ENCODE measurements around the gene SPINDOC.

Gene SPINDOC, protein sequence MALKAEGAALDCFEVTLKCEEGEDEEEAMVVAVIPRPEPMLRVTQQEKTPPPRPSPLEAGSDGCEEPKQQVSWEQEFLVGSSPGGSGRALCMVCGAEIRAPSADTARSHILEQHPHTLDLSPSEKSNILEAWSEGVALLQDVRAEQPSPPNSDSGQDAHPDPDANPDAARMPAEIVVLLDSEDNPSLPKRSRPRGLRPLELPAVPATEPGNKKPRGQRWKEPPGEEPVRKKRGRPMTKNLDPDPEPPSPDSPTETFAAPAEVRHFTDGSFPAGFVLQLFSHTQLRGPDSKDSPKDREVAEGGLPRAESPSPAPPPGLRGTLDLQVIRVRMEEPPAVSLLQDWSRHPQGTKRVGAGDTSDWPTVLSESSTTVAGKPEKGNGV

DNA sequence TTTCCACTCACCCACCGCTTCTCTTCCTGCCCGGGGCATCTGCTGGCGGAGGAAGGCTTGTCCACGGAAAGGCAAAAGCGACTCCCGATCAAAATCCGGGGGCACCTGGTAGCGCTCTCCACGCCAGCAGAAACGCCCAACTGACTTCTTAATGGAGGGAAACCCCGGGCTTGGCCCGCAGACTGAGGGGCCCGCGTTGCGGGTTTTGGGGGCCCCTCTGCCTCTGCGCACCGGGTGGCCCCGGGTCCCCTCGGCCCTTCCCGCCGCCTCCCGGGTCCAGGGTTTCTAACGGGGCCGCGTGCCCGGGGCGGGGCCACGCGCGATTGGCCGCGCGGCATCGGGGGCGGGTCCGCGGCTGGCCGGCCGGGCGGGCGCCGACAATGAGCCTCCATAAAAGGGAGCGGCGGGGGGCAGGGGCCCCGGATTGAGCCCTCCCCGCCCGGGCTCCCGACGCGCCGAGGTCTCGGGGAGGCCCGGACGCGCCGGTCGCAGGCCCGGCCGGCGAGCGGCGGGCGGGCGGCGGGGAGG, at the start of gene SPINDOC:
TSS of gene SPINDOC (plus strand) at position 422 of the 528 bp plus-strand sequence. CDS start 231 bp downstream, outside the sequence.
- no peaks in the 10 kb centered on the region for H3K27me3 ChIP-seq (ENCODE audit: control insufficient read depth in 2 of 2, insufficient read depth in 2 of 2, low read length in 2 of 2)
- peak within 1 kb of the TSS; percentile 32 to 65 for H3K27ac ChIP-seq (ENCODE audit: low read depth in 2 of 2, low read length in 2 of 2)
- H3K4me1 ChIP-seq (ENCODE audit: control insufficient read depth in 2 of 2, insufficient read depth in 2 of 2, low read length in 2 of 2), result peaks cover 6 to 13% of the 10 kb centered on the region in 2 donors

GRCh38 chr11:63763496-63764339, 49.5 kb upstream of the SPINDOC start:
- Histone ChIP-seq H3K36me3 (ENCODE audit: control insufficient read depth in 2 of 2, insufficient read depth in 2 of 2, low read length in 2 of 2) (no peaks in the 10 kb centered on the region), H3K27ac (ENCODE audit: low read depth in 2 of 2, low read length in 2 of 2) (no peak overlapping the region), H3K4me3 (ENCODE audit: low read length in 2 of 2) (peak overlapping the region; percentile 3 to 59), H3K9me3 (ENCODE audit: control insufficient read depth in 2 of 2, low read length in 2 of 2) (no peaks in the 10 kb centered on the region), H3K9ac (ENCODE audit: low read depth in 1 of 2, low read length in 2 of 2) (no peak overlapping the region), H3K4me1 (ENCODE audit: control insufficient read depth in 2 of 2, insufficient read depth in 2 of 2, low read length in 2 of 2) (peaks cover 24 to 29% of the 10 kb centered on the region in 2 donors), H3K27me3 (ENCODE audit: control insufficient read depth in 2 of 2, insufficient read depth in 2 of 2, low read length in 2 of 2) (no peaks in the 10 kb centered on the region)

More for the DNA sequence above, at the start of gene SPINDOC:
- peaks cover 0 to 7% of the 10 kb centered on the region in 2 donors for H3K36me3 ChIP-seq (ENCODE audit: control insufficient read depth in 2 of 2, insufficient read depth in 2 of 2, low read length in 2 of 2)
- peak within 1 kb of the TSS; percentile 74 for H3K9ac ChIP-seq (ENCODE audit: low read depth in 1 of 2, low read length in 2 of 2)
- H3K4me3 ChIP-seq (ENCODE audit: low read length in 2 of 2), result peak within 1 kb of the TSS; percentile 82 to 83
- H3K9me3 ChIP-seq (ENCODE audit: control insufficient read depth in 2 of 2, low read length in 2 of 2), result no peaks in the 10 kb centered on the region

DNA sequence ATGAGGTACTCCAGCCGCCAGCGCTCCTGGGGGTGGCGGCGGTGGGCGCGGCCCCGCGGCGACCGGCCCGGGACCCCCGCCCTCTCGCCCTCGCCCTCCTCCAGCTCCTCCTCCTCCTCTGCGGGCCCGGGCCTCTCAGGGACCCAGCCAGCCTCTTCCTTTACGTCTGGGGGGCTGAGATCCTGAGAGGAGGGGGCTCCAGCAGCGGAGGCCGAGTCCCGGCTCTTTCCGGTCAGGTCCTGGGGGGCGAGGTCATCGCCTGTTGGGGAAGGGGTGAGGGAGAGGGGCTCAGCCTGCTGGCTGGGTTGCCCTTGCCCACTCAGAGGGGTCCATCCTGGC, 48.9 kb upstream of the SPINDOC start:
- Histone ChIP-seq H3K4me1 (ENCODE audit: control insufficient read depth in 2 of 2, insufficient read depth in 2 of 2, low read length in 2 of 2) (peaks cover 24 to 29% of the 10 kb centered on the region in 2 donors), H3K27ac (ENCODE audit: low read depth in 2 of 2, low read length in 2 of 2) (no peak overlapping the region), H3K9me3 (ENCODE audit: control insufficient read depth in 2 of 2, low read length in 2 of 2) (no peaks in the 10 kb centered on the region), H3K36me3 (ENCODE audit: control insufficient read depth in 2 of 2, insufficient read depth in 2 of 2, low read length in 2 of 2) (no peaks in the 10 kb centered on the region), H3K9ac (ENCODE audit: low read depth in 1 of 2, low read length in 2 of 2) (no peak overlapping the region), H3K27me3 (ENCODE audit: control insufficient read depth in 2 of 2, insufficient read depth in 2 of 2, low read length in 2 of 2) (no peaks in the 10 kb centered on the region), H3K4me3 (ENCODE audit: low read length in 2 of 2) (no peak overlapping the region)

DNA sequence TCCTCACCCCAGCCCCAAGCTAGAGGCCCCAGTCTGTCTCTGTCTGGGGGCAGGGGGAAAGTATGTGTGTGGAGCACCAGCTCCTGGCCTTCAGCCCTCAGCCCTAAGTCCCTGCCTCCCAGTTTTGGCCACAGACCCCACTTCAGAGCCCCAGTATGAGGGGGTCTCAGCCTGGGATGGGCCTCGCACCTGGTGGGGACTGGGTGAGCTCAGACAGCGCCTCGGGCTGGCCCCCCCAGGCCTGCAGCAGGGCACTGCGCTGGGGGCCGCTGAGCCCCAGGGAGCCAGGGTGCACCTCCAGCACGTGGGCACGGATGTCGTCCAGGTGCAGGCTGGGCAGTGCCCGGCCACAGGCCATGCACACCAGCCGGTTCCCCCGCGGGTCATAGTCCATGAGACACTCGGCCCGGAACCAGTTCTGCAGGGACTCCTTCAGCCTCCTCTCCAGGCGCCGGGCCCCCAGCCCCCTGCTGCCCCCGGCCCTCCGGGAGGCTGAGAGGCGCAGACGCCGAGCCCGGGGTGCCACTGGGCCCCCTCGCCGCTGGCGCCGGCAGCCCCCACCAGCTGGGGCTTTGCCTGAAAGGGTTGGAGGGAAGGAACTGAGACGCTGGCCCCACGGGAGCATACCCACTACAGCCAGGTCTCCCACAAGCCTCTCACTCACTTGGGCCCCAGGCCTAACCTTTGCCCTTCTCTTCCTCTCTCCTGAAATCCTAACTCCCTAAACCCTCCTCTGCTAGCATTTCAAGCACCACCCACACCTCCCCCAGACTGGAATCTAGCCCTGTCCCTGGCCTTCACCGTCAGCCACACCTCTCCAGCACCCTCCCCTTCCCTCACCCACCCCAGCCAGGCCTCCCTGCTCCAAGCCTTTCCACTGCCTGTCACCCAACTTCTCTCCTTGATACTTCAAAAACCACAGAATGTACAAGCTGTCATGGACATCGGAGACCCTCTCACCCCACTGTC, 48.3 kb upstream of the SPINDOC start:
- Histone ChIP-seq H3K4me1 (ENCODE audit: control insufficient read depth in 2 of 2, insufficient read depth in 2 of 2, low read length in 2 of 2) (peaks cover 28 to 29% of the 10 kb centered on the region in 2 donors), H3K27ac (ENCODE audit: low read depth in 2 of 2, low read length in 2 of 2) (no peak overlapping the region), H3K4me3 (ENCODE audit: low read length in 2 of 2) (peak overlapping the region in 1 of 2 donors; percentile 26), H3K9me3 (ENCODE audit: control insufficient read depth in 2 of 2, low read length in 2 of 2) (no peaks in the 10 kb centered on the region), H3K36me3 (ENCODE audit: control insufficient read depth in 2 of 2, insufficient read depth in 2 of 2, low read length in 2 of 2) (no peaks in the 10 kb centered on the region), H3K9ac (ENCODE audit: low read depth in 1 of 2, low read length in 2 of 2) (no peak overlapping the region), H3K27me3 (ENCODE audit: control insufficient read depth in 2 of 2, insufficient read depth in 2 of 2, low read length in 2 of 2) (peaks cover 0 to 2% of the 10 kb centered on the region in 2 donors)

DNA sequence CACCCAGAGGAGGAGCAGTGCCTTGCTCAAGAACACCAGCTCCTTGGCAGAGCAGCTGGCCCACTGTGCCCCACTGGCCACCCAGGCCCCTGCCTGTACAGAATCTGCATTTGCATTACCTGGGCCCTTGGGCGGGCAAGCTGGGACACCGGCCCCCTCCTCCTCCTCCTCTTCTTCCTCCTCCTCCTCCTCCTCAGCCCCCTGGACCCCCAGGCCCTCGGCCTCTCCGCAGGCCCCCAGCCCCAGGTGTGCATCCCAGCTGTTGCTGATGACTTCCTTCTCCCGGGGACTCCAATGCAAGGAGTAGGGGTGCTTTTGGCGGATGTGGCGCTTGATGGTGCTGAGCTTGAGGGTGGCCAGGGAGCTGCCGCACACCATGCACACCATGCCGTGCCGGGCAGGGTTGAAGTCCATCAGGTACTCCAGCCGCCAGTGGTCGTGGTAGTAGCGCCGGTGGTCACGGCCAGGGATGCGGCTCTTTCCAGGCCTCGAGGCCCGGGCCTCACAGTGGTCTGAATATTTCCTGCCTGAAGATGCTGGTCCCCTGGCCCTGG, 47.5 kb upstream of the SPINDOC start:
- H3K27me3 ChIP-seq (ENCODE audit: control insufficient read depth in 2 of 2, insufficient read depth in 2 of 2, low read length in 2 of 2), result peaks cover 0 to 3% of the 10 kb centered on the region in 2 donors
- no peak overlapping the region for H3K4me3 ChIP-seq (ENCODE audit: low read length in 2 of 2)
- H3K9ac ChIP-seq (ENCODE audit: low read depth in 1 of 2, low read length in 2 of 2), result no peak overlapping the region
- H3K9me3 ChIP-seq (ENCODE audit: control insufficient read depth in 2 of 2, low read length in 2 of 2), result no peaks in the 10 kb centered on the region
- H3K36me3 ChIP-seq (ENCODE audit: control insufficient read depth in 2 of 2, insufficient read depth in 2 of 2, low read length in 2 of 2), result no peaks in the 10 kb centered on the region
- peaks cover 28 to 29% of the 10 kb centered on the region in 2 donors for H3K4me1 ChIP-seq (ENCODE audit: control insufficient read depth in 2 of 2, insufficient read depth in 2 of 2, low read length in 2 of 2)
- no peak overlapping the region for H3K27ac ChIP-seq (ENCODE audit: low read depth in 2 of 2, low read length in 2 of 2)

DNA sequence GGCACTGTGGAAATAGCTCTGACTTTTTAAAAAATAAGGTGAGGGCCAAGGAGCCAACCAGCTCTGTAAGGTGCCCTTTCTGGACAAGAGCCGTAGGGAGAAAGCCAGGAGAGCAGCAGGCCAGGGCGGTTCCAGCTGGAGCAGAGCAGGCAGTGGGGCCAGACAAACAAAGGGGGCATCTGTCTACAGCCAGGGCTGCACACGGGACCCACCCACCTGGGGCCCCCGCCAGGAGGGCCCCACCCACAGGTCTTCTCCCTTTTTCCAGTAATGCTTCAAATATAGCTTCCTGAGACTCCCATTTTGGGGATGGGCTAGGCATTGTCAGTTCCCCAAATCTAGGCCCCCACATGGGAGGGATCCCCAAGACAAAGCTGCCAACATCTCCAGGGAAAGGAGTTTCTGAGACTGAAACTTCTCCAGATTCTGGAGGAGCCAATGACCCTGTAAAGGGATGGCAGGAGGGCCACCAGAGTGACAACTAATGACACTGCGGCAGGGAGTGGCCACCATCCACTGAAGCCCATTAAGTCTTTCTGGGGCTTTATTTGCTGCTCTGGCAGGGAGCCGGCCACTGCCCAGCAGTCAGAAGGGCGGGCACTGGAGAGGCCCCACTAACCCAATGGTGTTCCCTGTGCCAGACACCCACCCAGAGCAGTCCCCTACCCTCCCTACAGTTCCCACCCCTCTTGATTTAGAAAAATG, 46.6 kb upstream of the SPINDOC start:
- Histone ChIP-seq H3K36me3 (ENCODE audit: control insufficient read depth in 2 of 2, insufficient read depth in 2 of 2, low read length in 2 of 2) (no peaks in the 10 kb centered on the region), H3K9ac (ENCODE audit: low read depth in 1 of 2, low read length in 2 of 2) (peak overlapping the region in 1 of 2 donors; percentile 24), H3K4me1 (ENCODE audit: control insufficient read depth in 2 of 2, insufficient read depth in 2 of 2, low read length in 2 of 2) (peaks cover 28 to 29% of the 10 kb centered on the region in 2 donors), H3K27me3 (ENCODE audit: control insufficient read depth in 2 of 2, insufficient read depth in 2 of 2, low read length in 2 of 2) (peaks cover 0 to 9% of the 10 kb centered on the region in 2 donors), H3K4me3 (ENCODE audit: low read length in 2 of 2) (peak overlapping the region in 1 of 2 donors; percentile 86), H3K27ac (ENCODE audit: low read depth in 2 of 2, low read length in 2 of 2) (no peak overlapping the region), H3K9me3 (ENCODE audit: control insufficient read depth in 2 of 2, low read length in 2 of 2) (no peaks in the 10 kb centered on the region)

- Histone ChIP-seq H3K9me3 (ENCODE audit: control insufficient read depth in 2 of 2, low read length in 2 of 2) (no peaks in the 10 kb centered on the region), H3K27ac (ENCODE audit: low read depth in 2 of 2, low read length in 2 of 2) (peak overlapping the region in 1 of 2 donors; percentile 48)
These were observed 46.0 kb upstream of the SPINDOC start for GRCh38 chr11:63767267-63767564.

DNA sequence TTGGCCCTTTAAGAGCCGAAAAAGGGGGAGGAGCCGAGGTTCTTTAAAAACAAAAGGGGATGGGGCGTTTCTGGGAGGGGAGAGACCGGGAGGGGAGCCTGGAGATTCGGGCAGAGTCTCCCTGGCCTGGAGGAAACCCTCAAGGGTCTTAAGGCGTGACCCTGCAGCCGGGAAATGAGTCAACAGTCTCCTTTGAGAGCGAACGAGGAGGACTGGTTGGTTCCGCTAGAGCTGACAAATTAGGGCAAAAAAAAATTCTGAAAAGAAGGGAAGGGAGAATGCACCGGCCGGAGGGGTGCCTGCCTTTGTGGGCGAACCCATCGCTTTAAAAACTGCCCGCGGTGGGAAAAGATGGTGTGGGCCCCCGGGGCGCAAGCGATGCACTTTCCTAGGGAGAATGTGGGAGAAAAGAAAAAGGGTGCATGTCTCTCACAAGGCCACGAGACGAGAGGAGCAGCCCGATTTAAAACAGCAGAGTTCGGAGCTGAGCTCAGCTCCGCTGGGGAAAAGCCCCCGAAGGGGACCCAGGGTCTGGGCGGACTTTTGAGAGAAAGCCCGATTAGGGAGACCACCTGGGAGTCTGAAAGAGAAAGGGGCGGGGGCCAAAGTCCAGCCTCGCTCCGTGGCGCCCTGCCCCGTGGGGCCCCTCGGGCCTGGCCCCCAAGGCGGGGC, 45.6 kb upstream of the SPINDOC start:
- H3K9me3 ChIP-seq (ENCODE audit: control insufficient read depth in 2 of 2, low read length in 2 of 2), result no peaks in the 10 kb centered on the region
- H3K4me1 ChIP-seq (ENCODE audit: control insufficient read depth in 2 of 2, insufficient read depth in 2 of 2, low read length in 2 of 2), result peaks cover 26% of the 10 kb centered on the region in 2 donors
- peak overlapping the region; percentile 66 to 86 for H3K4me3 ChIP-seq (ENCODE audit: low read length in 2 of 2)
- peaks cover 0 to 9% of the 10 kb centered on the region in 2 donors for H3K27me3 ChIP-seq (ENCODE audit: control insufficient read depth in 2 of 2, insufficient read depth in 2 of 2, low read length in 2 of 2)
- peak overlapping the region; percentile 21 to 70 for H3K9ac ChIP-seq (ENCODE audit: low read depth in 1 of 2, low read length in 2 of 2)
- H3K27ac ChIP-seq (ENCODE audit: low read depth in 2 of 2, low read length in 2 of 2), result peak overlapping the region in 1 of 2 donors; percentile 48
- H3K36me3 ChIP-seq (ENCODE audit: control insufficient read depth in 2 of 2, insufficient read depth in 2 of 2, low read length in 2 of 2), result no peaks in the 10 kb centered on the region

More at GRCh38 chr11:63767267-63767564, 46.0 kb upstream of the SPINDOC start:
- peak overlapping the region; percentile 66 to 86 for H3K4me3 ChIP-seq (ENCODE audit: low read length in 2 of 2)
- H3K27me3 ChIP-seq (ENCODE audit: control insufficient read depth in 2 of 2, insufficient read depth in 2 of 2, low read length in 2 of 2), result peaks cover 0 to 9% of the 10 kb centered on the region in 2 donors
- no peaks in the 10 kb centered on the region for H3K36me3 ChIP-seq (ENCODE audit: control insufficient read depth in 2 of 2, insufficient read depth in 2 of 2, low read length in 2 of 2)
- peaks cover 28 to 29% of the 10 kb centered on the region in 2 donors for H3K4me1 ChIP-seq (ENCODE audit: control insufficient read depth in 2 of 2, insufficient read depth in 2 of 2, low read length in 2 of 2)
- peak overlapping the region in 1 of 2 donors; percentile 21 for H3K9ac ChIP-seq (ENCODE audit: low read depth in 1 of 2, low read length in 2 of 2)

Measured in mucosa of rectum (tissue), 2 donors.